ENCODE results near the gene CASP12. TPM values are rescaled to one million over a fixed set of nuclear protein-coding genes. Genes with fewer than 3 reads are reported as not detected.

Gene CASP12
- polyA plus RNA-seq, 4 donors = 0.18 TPM; not detected in 2

DNA sequence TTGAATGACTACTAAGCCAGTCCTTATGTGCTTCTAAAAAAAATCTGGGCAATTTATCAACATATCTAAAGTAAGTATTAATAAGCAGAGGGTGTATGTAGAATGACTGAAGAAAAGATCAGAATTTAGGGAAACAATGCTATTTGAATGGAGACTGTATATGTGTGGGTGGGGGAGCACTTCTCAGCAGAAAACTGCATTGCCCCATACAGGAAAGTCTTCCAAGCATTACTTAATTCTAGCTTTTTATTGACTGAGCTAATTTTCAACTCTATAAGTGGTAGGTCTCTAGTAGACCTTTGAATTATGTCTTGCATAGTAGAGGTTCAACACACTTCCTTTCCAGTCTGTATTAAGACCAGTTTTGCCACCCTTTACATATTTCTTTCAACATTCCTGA is 41.7 kb downstream of the CASP12 start:
- H3K36me3 ChIP-seq (ENCODE audit: control insufficient read depth in 3 of 3, insufficient read depth in 2 of 3, low read depth in 1 of 3, low read length in 3 of 3) = no peaks in the 10 kb centered on the region
- no peaks in the 10 kb centered on the region for H3K4me1 ChIP-seq (ENCODE audit: control insufficient read depth in 3 of 3, insufficient read depth in 2 of 3, low read depth in 1 of 3, low read length in 2 of 3)
- no peak overlapping the region for H3K27ac ChIP-seq (ENCODE audit: low read depth in 1 of 3, low read length in 2 of 3)
- FAIRE-seq = no peak
- no peak overlapping the region for H3K4me3 ChIP-seq (ENCODE audit: low read depth in 1 of 3, low read length in 3 of 3)
- H3K27me3 ChIP-seq (ENCODE audit: control insufficient read depth in 3 of 3, insufficient read depth in 3 of 3, low read length in 3 of 3) = no peaks in the 10 kb centered on the region
- H3K9me3 ChIP-seq (ENCODE audit: control insufficient read depth in 2 of 2, insufficient read depth in 1 of 2, low read depth in 1 of 2, low read length in 1 of 2) = no peaks in the 10 kb centered on the region
- no peak for DNase-seq

DNA sequence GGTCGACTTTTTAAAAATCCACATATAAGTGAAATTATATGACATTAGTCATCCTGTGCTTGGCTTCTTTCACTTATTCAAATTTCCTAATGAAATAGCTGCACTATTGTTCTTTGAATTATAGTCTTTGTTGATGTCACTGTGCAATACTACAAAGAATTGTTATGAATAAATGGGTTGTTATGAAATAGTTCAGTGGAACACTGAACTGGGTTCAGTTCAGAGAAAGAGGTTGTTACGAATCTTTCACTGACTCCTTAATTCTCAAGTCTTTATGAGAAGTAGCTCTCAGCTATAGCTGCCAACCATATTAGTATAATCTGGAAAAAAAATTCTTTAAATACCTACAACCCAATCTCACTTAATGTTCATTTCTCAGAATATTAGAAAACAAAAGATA is 42.3 kb downstream of the CASP12 start:
- no peaks in the 10 kb centered on the region for H3K9me3 ChIP-seq (ENCODE audit: control insufficient read depth in 2 of 2, insufficient read depth in 1 of 2, low read depth in 1 of 2, low read length in 1 of 2)
- H3K27ac ChIP-seq (ENCODE audit: low read depth in 1 of 3, low read length in 2 of 3) = no peak overlapping the region
- H3K4me3 ChIP-seq (ENCODE audit: low read depth in 1 of 3, low read length in 3 of 3) = no peak overlapping the region
- FAIRE-seq (no peak), DNase-seq (no peak)
- no peaks in the 10 kb centered on the region for H3K4me1 ChIP-seq (ENCODE audit: control insufficient read depth in 3 of 3, insufficient read depth in 2 of 3, low read depth in 1 of 3, low read length in 2 of 3)
- 82 to 85% (median 85%) methylated on average over 2 of the region's 2 CpGs for whole genome bisulfite sequencing, 3 donors
- H3K36me3 ChIP-seq (ENCODE audit: control insufficient read depth in 3 of 3, insufficient read depth in 2 of 3, low read depth in 1 of 3, low read length in 3 of 3) = no peaks in the 10 kb centered on the region
- H3K27me3 ChIP-seq (ENCODE audit: control insufficient read depth in 3 of 3, insufficient read depth in 3 of 3, low read length in 3 of 3) = no peaks in the 10 kb centered on the region

DNA sequence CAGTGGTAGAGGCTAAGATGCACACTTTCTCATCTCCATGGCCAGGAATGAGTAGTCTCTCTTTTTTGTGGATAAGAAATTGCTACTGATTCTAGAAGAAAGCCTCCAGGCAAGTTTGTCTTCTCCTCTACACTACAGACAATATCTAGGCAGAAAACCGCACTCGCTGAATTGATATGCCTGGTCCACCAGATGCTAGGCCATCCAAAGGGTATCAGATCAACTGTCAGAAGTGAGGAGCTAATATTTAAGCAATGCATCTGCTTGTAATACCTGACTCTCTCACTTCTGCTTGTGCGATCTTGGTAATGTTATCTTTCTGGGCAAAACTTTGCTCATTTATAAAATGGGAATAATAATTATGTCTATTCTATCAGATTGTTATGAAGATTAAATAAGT is 45.0 kb downstream of the CASP12 start:
- no peaks in the 10 kb centered on the region for H3K4me1 ChIP-seq (ENCODE audit: control insufficient read depth in 3 of 3, insufficient read depth in 2 of 3, low read depth in 1 of 3, low read length in 2 of 3)
- no peak overlapping the region for H3K27ac ChIP-seq (ENCODE audit: low read depth in 1 of 3, low read length in 2 of 3)
- H3K27me3 ChIP-seq (ENCODE audit: control insufficient read depth in 3 of 3, insufficient read depth in 3 of 3, low read length in 3 of 3) = no peaks in the 10 kb centered on the region
- 94 to 96% (median 95%) methylated on average over 3 of the region's 3 CpGs for WGBS, 3 donors
- FAIRE-seq (no peak), DNase-seq (no peak)
- H3K36me3 ChIP-seq (ENCODE audit: control insufficient read depth in 3 of 3, insufficient read depth in 2 of 3, low read depth in 1 of 3, low read length in 3 of 3) = no peaks in the 10 kb centered on the region
- no peaks in the 10 kb centered on the region for H3K9me3 ChIP-seq (ENCODE audit: control insufficient read depth in 2 of 2, insufficient read depth in 1 of 2, low read depth in 1 of 2, low read length in 1 of 2)
- no peak overlapping the region for H3K4me3 ChIP-seq (ENCODE audit: low read depth in 1 of 3, low read length in 3 of 3)

GRCh38 chr11:104852811-104853210 is 45.4 kb downstream of the CASP12 start:
- no peaks in the 10 kb centered on the region for H3K9me3 ChIP-seq (ENCODE audit: control insufficient read depth in 2 of 2, insufficient read depth in 1 of 2, low read depth in 1 of 2, low read length in 1 of 2)
- no peaks in the 10 kb centered on the region for H3K4me1 ChIP-seq (ENCODE audit: control insufficient read depth in 3 of 3, insufficient read depth in 2 of 3, low read depth in 1 of 3, low read length in 2 of 3)
- no peak overlapping the region for H3K27ac ChIP-seq (ENCODE audit: low read depth in 1 of 3, low read length in 2 of 3)
- no peak for FAIRE-seq
- H3K4me3 ChIP-seq (ENCODE audit: low read depth in 1 of 3, low read length in 3 of 3) = no peak overlapping the region
- no peak for DNase-seq
- H3K27me3 ChIP-seq (ENCODE audit: control insufficient read depth in 3 of 3, insufficient read depth in 3 of 3, low read length in 3 of 3) = no peaks in the 10 kb centered on the region
- WGBS, 3 donors = 79 to 95% (median 95%) methylated on average over 1 of the region's 1 CpG
- H3K36me3 ChIP-seq (ENCODE audit: control insufficient read depth in 3 of 3, insufficient read depth in 2 of 3, low read depth in 1 of 3, low read length in 3 of 3) = no peaks in the 10 kb centered on the region

GRCh38 chr11:104846216-104846615 is 52.0 kb downstream of the CASP12 start:
- H3K4me1 ChIP-seq (ENCODE audit: control insufficient read depth in 3 of 3, insufficient read depth in 2 of 3, low read depth in 1 of 3, low read length in 2 of 3) = no peaks in the 10 kb centered on the region
- H3K27me3 ChIP-seq (ENCODE audit: control insufficient read depth in 3 of 3, insufficient read depth in 3 of 3, low read length in 3 of 3) = no peaks in the 10 kb centered on the region
- no peaks in the 10 kb centered on the region for H3K36me3 ChIP-seq (ENCODE audit: control insufficient read depth in 3 of 3, insufficient read depth in 2 of 3, low read depth in 1 of 3, low read length in 3 of 3)
- no peak for FAIRE-seq
- no peaks in the 10 kb centered on the region for H3K9me3 ChIP-seq (ENCODE audit: control insufficient read depth in 2 of 2, insufficient read depth in 1 of 2, low read depth in 1 of 2, low read length in 1 of 2)
- WGBS, 3 donors = 86 to 93% (median 92%) methylated on average over 3 of the region's 3 CpGs
- no peak for DNase-seq
- no peak overlapping the region for H3K27ac ChIP-seq (ENCODE audit: low read depth in 1 of 3, low read length in 2 of 3)
- no peak overlapping the region for H3K4me3 ChIP-seq (ENCODE audit: low read depth in 1 of 3, low read length in 3 of 3)

GRCh38 chr11:104844451-104844850 is 53.8 kb downstream of the CASP12 start:
- 73 to 88% (median 79%) methylated on average over 1 of the region's 1 CpG for WGBS, 3 donors

GRCh38 chr11:104843150-104843836 is 55.0 kb downstream of the CASP12 start:
- H3K36me3 ChIP-seq (ENCODE audit: control insufficient read depth in 3 of 3, insufficient read depth in 2 of 3, low read depth in 1 of 3, low read length in 3 of 3) = no peaks in the 10 kb centered on the region
- DNase-seq (no peak), FAIRE-seq (peak; percentile 55)
- H3K9me3 ChIP-seq (ENCODE audit: control insufficient read depth in 2 of 2, insufficient read depth in 1 of 2, low read depth in 1 of 2, low read length in 1 of 2) = peaks cover 0 to 9% of the 10 kb centered on the region in 2 donors
- 79 to 85% (median 84%) methylated on average over 4 of the region's 4 CpGs for WGBS, 3 donors
- no peak overlapping the region for H3K27ac ChIP-seq (ENCODE audit: low read depth in 1 of 3, low read length in 2 of 3)
- H3K4me3 ChIP-seq (ENCODE audit: low read depth in 1 of 3, low read length in 3 of 3) = no peak overlapping the region
- no peaks in the 10 kb centered on the region for H3K4me1 ChIP-seq (ENCODE audit: control insufficient read depth in 3 of 3, insufficient read depth in 2 of 3, low read depth in 1 of 3, low read length in 2 of 3)
- no peaks in the 10 kb centered on the region for H3K27me3 ChIP-seq (ENCODE audit: control insufficient read depth in 3 of 3, insufficient read depth in 3 of 3, low read length in 3 of 3)

More at GRCh38 chr11:104844451-104844850, 53.8 kb downstream of the CASP12 start:
- Histone ChIP-seq H3K36me3 (ENCODE audit: control insufficient read depth in 3 of 3, insufficient read depth in 2 of 3, low read depth in 1 of 3, low read length in 3 of 3) (no peaks in the 10 kb centered on the region), H3K27ac (ENCODE audit: low read depth in 1 of 3, low read length in 2 of 3) (no peak overlapping the region), H3K27me3 (ENCODE audit: control insufficient read depth in 3 of 3, insufficient read depth in 3 of 3, low read length in 3 of 3) (no peaks in the 10 kb centered on the region), H3K4me1 (ENCODE audit: control insufficient read depth in 3 of 3, insufficient read depth in 2 of 3, low read depth in 1 of 3, low read length in 2 of 3) (no peaks in the 10 kb centered on the region), H3K9me3 (ENCODE audit: control insufficient read depth in 2 of 2, insufficient read depth in 1 of 2, low read depth in 1 of 2, low read length in 1 of 2) (peaks cover 0 to under 1% of the 10 kb centered on the region in 2 donors), H3K4me3 (ENCODE audit: low read depth in 1 of 3, low read length in 3 of 3) (no peak overlapping the region)
- FAIRE-seq = peak; percentile 44
- DNase-seq = no peak

DNA sequence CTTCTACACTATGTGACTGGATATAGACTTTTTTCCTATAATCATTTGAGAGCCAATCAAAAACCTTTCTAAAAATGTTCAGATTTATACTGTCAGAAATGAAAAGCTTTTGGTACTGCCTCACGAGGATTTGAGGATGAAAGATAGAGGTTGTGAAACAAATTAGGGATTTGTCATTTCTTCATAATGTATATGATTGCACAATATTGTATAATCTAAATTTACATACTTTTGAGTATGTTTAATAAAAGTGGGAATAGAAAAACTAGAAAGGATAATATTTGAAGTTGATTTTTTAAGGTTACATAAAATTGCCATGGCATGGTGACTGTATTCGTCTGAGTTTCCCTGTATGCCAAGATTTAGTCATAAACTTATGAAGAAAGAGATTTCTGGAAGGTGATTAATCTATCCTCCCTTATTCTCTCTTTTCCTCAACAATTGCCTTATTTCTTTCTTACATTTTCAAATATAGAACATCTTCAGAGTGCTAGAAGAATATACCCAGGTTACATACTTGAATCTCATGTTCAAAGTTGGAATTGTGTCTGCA is 56.2 kb downstream of the CASP12 start:
- Histone ChIP-seq H3K27ac (ENCODE audit: low read depth in 1 of 3, low read length in 2 of 3) (no peak overlapping the region), H3K9me3 (ENCODE audit: control insufficient read depth in 2 of 2, insufficient read depth in 1 of 2, low read depth in 1 of 2, low read length in 1 of 2) (peaks cover 0 to 12% of the 10 kb centered on the region in 2 donors), H3K27me3 (ENCODE audit: control insufficient read depth in 3 of 3, insufficient read depth in 3 of 3, low read length in 3 of 3) (no peaks in the 10 kb centered on the region), H3K4me1 (ENCODE audit: control insufficient read depth in 3 of 3, insufficient read depth in 2 of 3, low read depth in 1 of 3, low read length in 2 of 3) (no peaks in the 10 kb centered on the region), H3K4me3 (ENCODE audit: low read depth in 1 of 3, low read length in 3 of 3) (no peak overlapping the region), H3K36me3 (ENCODE audit: control insufficient read depth in 3 of 3, insufficient read depth in 2 of 3, low read depth in 1 of 3, low read length in 3 of 3) (no peaks in the 10 kb centered on the region)
- no peak for DNase-seq
- WGBS, 3 donors = 65 to 80% (median 73%) methylated on average over 2 of the region's 2 CpGs
- FAIRE-seq = peak; percentile 33

DNA sequence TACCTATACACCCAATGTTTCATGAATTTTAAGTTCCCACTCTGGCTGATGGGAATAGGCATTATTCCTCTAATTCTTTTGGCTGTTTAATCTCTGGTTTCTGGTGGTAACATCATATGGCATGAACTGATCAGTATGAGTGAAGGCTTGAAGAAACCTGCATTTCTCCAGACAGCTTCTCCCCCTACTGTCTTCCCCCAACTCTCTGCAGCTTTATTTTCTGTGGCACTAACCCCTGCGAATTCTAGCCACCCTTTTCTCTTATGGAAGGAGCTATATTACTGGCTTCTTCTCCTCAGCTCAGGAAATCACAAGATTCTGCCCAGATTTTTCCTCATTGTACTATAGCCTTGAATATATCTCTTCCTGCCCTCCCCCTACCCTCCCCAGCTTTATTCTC is 57.1 kb downstream of the CASP12 start:
- DNase-seq = no peak
- no peaks in the 10 kb centered on the region for H3K27me3 ChIP-seq (ENCODE audit: control insufficient read depth in 3 of 3, insufficient read depth in 3 of 3, low read length in 3 of 3)
- peaks cover 0 to 12% of the 10 kb centered on the region in 2 donors for H3K9me3 ChIP-seq (ENCODE audit: control insufficient read depth in 2 of 2, insufficient read depth in 1 of 2, low read depth in 1 of 2, low read length in 1 of 2)
- no peaks in the 10 kb centered on the region for H3K4me1 ChIP-seq (ENCODE audit: control insufficient read depth in 3 of 3, insufficient read depth in 2 of 3, low read depth in 1 of 3, low read length in 2 of 3)
- no peak for FAIRE-seq
- 68 to 87% (median 70%) methylated on average over 1 of the region's 1 CpG for WGBS, 3 donors
- no peak overlapping the region for H3K27ac ChIP-seq (ENCODE audit: low read depth in 1 of 3, low read length in 2 of 3)
- H3K36me3 ChIP-seq (ENCODE audit: control insufficient read depth in 3 of 3, insufficient read depth in 2 of 3, low read depth in 1 of 3, low read length in 3 of 3) = no peaks in the 10 kb centered on the region
- H3K4me3 ChIP-seq (ENCODE audit: low read depth in 1 of 3, low read length in 3 of 3) = no peak overlapping the region
